22Rv1 (cell line): ENCODE results near the gene SPN.
"Not testable (repeated sequence)": the region's sequence is repeated elsewhere in the genome, so short reads cannot be mapped to it uniquely, and the experiment has no call there.

Source experiments
- H3K27ac ChIP-seq: fragments of 450-650 bp; 2 replicates; pipeline ENCODE4 v1.5.1; 2017
- ZFX ChIP-seq: fragments of 450-650 bp; IDR thresholded peaks from 2 replicates; pipeline ENCODE4 v1.6.1; 2017; ENCODE audit warnings: antibody characterized with exemption, borderline replicate concordance
- TF ChIP-seq, protein P1 (sequence below): fragments of 450-650 bp; IDR thresholded peaks from 2 replicates; pipeline ENCODE4 v1.5.1; 2017; ENCODE audit warnings: mild to moderate bottlenecking

SPN gene

DNA sequence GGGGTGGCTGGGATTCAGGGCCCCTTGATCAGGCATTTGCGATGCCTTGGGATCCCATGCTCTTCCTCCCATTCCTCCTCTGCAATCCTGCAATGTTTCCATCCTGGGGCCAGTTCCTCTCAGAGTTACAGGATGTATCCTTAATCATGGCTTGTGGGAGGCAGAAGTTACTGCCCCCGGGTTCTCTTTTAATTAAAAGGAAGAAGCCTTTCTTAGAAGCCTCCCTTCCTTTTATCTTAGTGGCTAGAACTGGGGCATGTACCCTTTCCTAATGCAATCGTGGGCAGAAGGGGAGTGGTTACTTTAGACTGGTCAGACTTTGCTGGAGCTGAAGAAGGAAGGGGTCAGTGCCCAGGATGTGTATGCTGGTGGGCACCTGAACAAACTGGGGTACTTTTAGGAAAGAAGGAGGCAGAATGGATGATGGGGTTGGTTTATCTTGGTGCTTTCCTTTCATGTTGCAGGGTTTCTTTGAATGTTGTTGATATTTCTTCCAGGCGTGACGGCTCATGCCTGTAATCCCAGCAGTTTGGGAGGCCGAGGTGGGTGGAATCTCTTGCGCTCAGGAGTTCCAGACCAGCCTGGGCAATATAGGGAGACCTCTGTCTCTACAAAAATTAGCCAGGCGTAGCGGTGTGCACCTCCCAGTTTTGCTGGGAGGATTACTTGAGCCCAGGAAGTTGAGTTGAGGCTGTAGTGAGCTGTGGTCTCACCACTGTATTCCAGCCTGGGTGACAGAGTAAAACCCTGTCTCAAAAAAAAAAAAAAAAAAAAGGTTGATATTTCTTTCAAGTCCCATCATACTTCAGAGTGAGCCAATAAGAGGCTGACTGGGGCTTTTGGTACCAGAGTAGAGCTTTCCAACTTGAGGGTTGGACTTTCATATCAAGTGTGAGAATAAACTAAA is 13.2 kb upstream of the SPN start:
- TF ChIP-seq ZFX = no peak
- TF ChIP-seq, protein P1, sequence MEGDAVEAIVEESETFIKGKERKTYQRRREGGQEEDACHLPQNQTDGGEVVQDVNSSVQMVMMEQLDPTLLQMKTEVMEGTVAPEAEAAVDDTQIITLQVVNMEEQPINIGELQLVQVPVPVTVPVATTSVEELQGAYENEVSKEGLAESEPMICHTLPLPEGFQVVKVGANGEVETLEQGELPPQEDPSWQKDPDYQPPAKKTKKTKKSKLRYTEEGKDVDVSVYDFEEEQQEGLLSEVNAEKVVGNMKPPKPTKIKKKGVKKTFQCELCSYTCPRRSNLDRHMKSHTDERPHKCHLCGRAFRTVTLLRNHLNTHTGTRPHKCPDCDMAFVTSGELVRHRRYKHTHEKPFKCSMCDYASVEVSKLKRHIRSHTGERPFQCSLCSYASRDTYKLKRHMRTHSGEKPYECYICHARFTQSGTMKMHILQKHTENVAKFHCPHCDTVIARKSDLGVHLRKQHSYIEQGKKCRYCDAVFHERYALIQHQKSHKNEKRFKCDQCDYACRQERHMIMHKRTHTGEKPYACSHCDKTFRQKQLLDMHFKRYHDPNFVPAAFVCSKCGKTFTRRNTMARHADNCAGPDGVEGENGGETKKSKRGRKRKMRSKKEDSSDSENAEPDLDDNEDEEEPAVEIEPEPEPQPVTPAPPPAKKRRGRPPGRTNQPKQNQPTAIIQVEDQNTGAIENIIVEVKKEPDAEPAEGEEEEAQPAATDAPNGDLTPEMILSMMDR = no peak
- H3K27ac ChIP-seq = no peak overlapping the region

DNA sequence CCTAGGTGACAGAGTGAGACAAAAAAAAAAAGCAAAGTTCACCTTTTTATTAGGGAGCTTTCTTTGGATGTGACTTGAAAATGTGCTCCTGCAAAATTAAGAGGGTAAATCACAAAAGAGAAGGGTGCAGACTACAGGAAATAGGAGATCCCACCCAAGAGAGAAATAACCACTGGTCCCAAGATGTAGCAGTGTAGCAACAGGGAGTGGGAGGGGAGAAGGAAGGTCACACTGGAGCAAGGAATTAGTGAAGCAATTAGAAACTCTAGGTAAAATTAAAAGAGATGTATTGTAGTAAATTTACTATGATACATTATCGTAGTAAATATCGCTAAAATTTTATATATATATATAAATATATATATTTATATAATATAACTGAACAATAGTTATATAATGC is 12.3 kb upstream of the SPN start:
- TF ChIP-seq, protein P1 = no peak
- no peak for TF ChIP-seq ZFX
- no peak overlapping the region for H3K27ac ChIP-seq

DNA sequence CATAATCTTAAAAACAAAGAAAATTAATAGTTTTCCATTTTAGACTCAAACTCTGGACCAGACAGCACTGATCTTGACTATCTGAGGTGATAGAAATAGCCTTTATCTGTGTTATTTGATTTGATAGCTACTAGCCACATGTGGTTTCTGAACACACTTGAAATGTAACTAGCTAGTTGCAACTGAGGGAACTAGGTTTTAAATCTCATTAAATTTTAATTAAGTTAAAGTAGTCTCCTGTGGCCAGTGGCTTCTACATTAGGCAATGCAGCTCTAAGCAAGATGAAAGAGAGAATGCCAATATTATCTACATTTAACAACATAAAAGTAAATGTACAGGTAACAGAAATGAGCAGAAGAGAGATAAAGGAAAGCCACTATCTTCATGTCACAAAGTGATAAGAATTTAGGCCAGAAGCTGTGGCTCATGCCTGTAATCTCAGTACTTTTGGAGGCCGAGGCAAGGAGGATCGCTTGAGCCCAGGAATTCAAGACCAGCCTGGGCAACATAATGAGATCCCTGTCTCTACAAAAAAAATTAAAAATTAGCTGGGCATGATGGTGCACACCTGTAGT is 11.2 kb upstream of the SPN start:
- no peak overlapping the region for H3K27ac ChIP-seq
- TF ChIP-seq, protein P1 = no peak
- TF ChIP-seq ZFX = no peak

DNA sequence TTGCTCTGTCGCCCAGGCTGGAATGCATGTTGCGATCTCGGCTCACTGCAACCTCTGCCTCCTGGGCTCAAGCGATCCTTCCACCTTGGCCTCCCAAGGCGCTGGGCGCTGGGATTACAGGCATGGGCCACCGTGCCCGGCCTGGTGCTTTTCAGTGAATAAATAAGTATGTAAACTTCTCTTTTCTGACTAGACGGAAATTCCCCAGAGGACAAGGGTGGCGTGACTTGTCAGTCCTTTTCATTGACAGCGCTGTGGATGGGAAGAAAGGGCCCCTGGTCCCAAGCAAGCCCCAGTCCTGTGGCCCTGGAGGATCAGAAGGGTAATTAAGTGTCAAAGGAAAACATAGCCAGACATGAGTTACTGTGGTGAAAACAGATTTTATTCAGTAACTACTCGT is 9.6 kb upstream of the SPN start:
- TF ChIP-seq ZFX = no peak
- no peak overlapping the region for H3K27ac ChIP-seq

DNA sequence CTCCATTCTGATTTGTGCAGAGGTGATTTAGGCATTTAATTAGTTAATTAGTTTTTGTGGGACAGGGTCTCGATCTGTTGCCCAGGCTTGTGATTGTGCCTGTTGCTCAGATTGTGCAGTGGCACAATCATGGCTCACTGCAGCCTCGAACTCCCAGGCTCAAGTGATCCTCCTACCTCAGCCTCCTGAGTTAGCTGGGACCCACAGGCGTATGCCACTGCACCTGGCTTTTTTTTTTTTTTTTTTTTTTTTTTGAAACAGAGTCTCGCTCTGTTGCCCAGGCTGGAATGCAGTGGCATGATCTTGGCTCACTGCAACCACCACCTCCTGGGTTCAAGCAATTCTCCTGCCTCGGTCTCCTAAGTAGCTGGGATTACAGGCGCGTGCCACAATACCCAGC is 9.2 kb upstream of the SPN start:
- H3K27ac ChIP-seq = not testable (repeated sequence)

DNA sequence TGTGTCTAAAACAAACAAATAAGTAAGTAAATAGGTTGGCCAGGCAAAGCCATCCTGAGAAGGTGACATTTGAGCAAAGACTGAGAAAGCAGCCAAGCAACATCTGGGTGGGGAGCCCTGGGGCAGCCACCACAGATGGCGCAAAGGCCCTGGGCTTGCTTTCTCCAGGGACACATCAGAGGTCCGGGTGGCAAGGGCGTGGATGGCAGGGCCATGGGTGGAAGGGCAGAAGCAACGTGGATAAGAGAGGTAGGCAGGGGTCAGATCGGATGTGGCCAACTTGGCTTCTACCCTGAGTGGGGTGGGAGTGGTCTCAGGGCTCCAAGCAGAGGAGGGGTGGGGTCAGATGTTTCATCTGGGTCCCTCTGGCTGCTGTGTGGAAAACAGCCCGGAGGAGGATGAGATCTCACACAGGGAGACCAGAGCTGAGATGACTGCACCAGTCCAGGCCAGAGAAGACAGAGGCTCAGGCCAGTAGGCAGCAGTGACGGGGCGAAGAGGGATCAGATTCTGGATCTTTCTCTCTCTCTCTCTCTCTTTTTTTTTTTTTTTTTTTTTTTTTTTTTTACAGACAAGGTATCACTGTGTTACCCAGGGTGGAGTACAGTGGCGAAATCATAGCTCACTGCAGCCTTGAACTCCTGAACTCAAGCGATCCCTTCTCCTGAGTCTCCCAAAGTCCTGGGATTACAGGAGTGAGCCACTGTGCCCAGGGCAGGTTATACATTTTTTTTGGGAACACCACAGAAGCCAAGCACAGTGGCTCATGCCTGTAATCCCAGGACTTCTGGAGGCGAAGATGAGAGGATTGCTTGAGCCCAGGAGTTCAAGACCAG is 6.1 kb upstream of the SPN start:
- TF ChIP-seq, protein P1 = no peak
- no peak for TF ChIP-seq ZFX
- no peak overlapping the region for H3K27ac ChIP-seq

DNA sequence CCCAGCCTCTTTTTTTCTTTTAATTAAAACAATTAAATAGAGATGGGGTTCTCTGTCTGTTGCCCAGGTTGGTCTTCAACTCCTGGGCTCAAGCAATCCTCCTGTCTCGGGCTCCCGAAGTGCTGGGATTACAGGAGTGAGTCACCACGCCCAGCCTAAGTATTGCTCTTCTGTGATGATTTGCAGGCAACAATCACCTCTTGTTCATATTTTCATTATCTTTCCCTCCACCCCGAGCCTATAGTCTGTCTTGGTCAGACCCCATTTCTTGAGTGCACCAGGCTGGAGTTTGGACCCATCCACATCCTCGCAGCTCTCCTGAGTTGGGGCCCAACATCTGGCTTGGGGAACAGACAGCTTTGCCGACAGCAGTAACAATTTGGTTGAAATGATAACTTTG is 4.3 kb upstream of the SPN start:
- TF ChIP-seq, protein P1 = no peak
- TF ChIP-seq ZFX = no peak
- H3K27ac ChIP-seq = no peak overlapping the region

DNA sequence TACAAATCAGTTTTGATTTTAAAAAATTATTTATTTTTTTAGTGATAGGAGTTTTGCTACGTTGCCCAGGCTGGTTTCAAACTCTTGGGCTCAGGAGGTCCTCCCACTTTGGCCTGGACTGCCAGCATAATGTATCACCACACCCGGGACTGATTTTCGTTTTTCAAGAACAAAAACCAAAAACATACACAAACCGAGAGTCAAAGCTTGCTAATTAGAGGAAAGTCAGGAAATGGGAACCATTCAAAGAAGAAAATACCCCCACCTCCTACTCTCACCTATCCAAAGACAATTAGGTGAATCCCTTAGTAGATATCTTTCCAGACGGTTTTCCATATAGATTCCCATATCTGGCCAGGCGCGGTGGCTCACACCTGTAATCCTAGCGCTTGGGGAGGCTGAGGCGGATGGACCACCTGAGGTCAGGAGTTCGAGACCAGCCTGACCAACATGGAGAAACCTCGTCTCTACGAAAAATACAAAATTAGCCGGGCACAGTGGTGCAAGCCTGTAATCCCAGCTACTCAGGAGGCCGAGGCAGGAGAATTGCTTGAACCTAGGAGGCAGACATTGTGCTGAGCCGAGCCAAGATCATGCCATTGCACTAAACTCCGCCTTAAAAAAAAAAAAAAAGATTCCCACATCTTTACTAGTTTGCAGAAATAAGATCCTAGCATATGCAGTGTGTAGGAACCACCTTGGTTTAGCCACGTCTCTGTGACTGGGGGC is 883 bp upstream of the SPN start:
- TF ChIP-seq, protein P1 = no peak
- TF ChIP-seq ZFX = no peak
- H3K27ac ChIP-seq = no peak overlapping the region
